Neuronal stem cell (in vitro differentiated cells): Measurements from ENCODE around the gene RMND5A.
"Not testable (repeated sequence)": the region's sequence is repeated elsewhere in the genome, so short reads cannot be mapped to it uniquely, and the experiment has no call there.

ENCODE experiments used
- DNase-seq: peaks from one replicate; pipeline ENCODE4 v3.0.0-alpha.2; 2013; ENCODE audit warnings: low spot score
- H2AFZ ChIP-seq: one replicate; pipeline ENCODE4 v1.6.1; 2013; ENCODE audit warnings: mild to moderate bottlenecking, low read length, inconsistent platforms
- H2AK5ac ChIP-seq: 2 replicates; pipeline ENCODE4 v1.6.1; 2013; ENCODE audit warnings: low read depth, mild to moderate bottlenecking, inconsistent platforms, low read length, moderate library complexity, mixed read lengths
- H2BK120ac ChIP-seq: 2 replicates; pipeline ENCODE4 v1.6.1; 2013; ENCODE audit warnings: low read depth, mild to moderate bottlenecking, inconsistent platforms, low read length, moderate library complexity, mixed read lengths
- H2BK12ac ChIP-seq: one replicate; pipeline ENCODE4 v1.6.1; 2013; ENCODE audit warnings: low read length, inconsistent platforms
- H2BK15ac ChIP-seq: 2 replicates; pipeline ENCODE4 v1.6.1; 2013; ENCODE audit warnings: mild to moderate bottlenecking, low read length, inconsistent platforms, mixed read lengths
- H2BK5ac ChIP-seq: one replicate; pipeline ENCODE4 v1.6.1; 2013; ENCODE audit warnings: inconsistent platforms, mild to moderate bottlenecking, low read length, moderate library complexity
- H3K14ac ChIP-seq: one replicate; pipeline ENCODE4 v1.6.1; 2013; ENCODE audit warnings: low read length, inconsistent platforms
- H3K18ac ChIP-seq: 2 replicates; pipeline ENCODE4 v1.6.1; 2013; ENCODE audit warnings: low read length, inconsistent platforms
- H3K23ac ChIP-seq: 2 replicates; pipeline ENCODE4 v1.6.1; 2013; ENCODE audit warnings: low read depth, mild to moderate bottlenecking, mixed read lengths, low read length, inconsistent platforms; ENCODE audit not compliant: poor library complexity
- H3K27ac ChIP-seq: replicated peaks from 3 replicates; pipeline ENCODE4 v1.5.1; 2013; ENCODE audit warnings: low read length, inconsistent platforms
- H3K27me3 ChIP-seq, 3 experiments: 2 replicates each; pipeline ENCODE4 v1.6.1; 2013; ENCODE audit warnings: low read length in 3 of 3, mild to moderate bottlenecking in 2 of 3, inconsistent platforms in 1 of 3, low read depth in 1 of 3, mixed read lengths in 1 of 3, moderate library complexity in 1 of 3; ENCODE audit not compliant: control insufficient read depth in 3 of 3, insufficient read depth in 3 of 3
- H3K36me3 ChIP-seq, 2 donors: replicated peaks in 1 of 2; 2 replicates each; pipeline ENCODE4 v1.6.1; 2013; ENCODE audit warnings: low read length in 2 of 2; ENCODE audit not compliant: control insufficient read depth in 2 of 2, insufficient read depth in 2 of 2
- H3K4ac ChIP-seq: 2 replicates; pipeline ENCODE4 v1.6.1; 2013; ENCODE audit warnings: inconsistent platforms, mild to moderate bottlenecking, low read length, moderate library complexity
- H3K4me1 ChIP-seq, 2 donors: 1 replicate in 1 of 2; 2 replicates in 1 of 2; pipeline ENCODE4 v1.6.1; 2013; ENCODE audit warnings: low read length in 2 of 2, low read depth in 1 of 2; ENCODE audit not compliant: control insufficient read depth in 2 of 2, insufficient read depth in 1 of 2
- H3K4me2 ChIP-seq: one replicate; pipeline ENCODE4 v1.6.1; 2013; ENCODE audit warnings: mild to moderate bottlenecking, low read length, inconsistent platforms; ENCODE audit not compliant: insufficient read depth, poor library complexity, severe bottlenecking
- H3K4me3 ChIP-seq, 2 donors: 2 replicates each; pipeline ENCODE4 v1.5.1; 2013; ENCODE audit warnings: low read length in 2 of 2, mild to moderate bottlenecking in 2 of 2, inconsistent platforms in 1 of 2, moderate library complexity in 1 of 2
- H3K79me1 ChIP-seq: one replicate; pipeline ENCODE4 v1.6.1; 2013; ENCODE audit warnings: low read depth, mild to moderate bottlenecking, inconsistent platforms, low read length, moderate library complexity
- H3K9ac ChIP-seq: one replicate; pipeline ENCODE4 v1.6.1; 2013; ENCODE audit warnings: mild to moderate bottlenecking, low read depth, low read length, inconsistent platforms; ENCODE audit not compliant: poor library complexity
- H3K9me3 ChIP-seq, 2 donors: replicated peaks in 1 of 2; 2 replicates each; pipeline versions ENCODE3 to v1.6.1; 2013; ENCODE audit warnings: low read length in 2 of 2, mild to moderate bottlenecking in 2 of 2, inconsistent platforms in 1 of 2, low read depth in 1 of 2, mixed read lengths in 1 of 2, moderate library complexity in 1 of 2; ENCODE audit not compliant: control insufficient read depth in 2 of 2, insufficient read depth in 1 of 2
- H4K8ac ChIP-seq: one replicate; pipeline ENCODE4 v1.6.1; 2013; ENCODE audit warnings: low read depth, mild to moderate bottlenecking, inconsistent platforms, low read length, moderate library complexity
- H4K91ac ChIP-seq: one replicate; pipeline ENCODE4 v1.6.1; 2013; ENCODE audit warnings: low read length, low read depth, mild to moderate bottlenecking, inconsistent platforms; ENCODE audit not compliant: poor library complexity
- WGBS, 2 donors: extraction: QIAGEN DNeasy Blood & Tissue Kit; methylation state at CpG; one replicate each; pipeline ENCODE4 v1.1.7; 2013; ENCODE audit warnings: missing lambda C conversion rate in 2 of 2, mixed read lengths in 1 of 2; ENCODE audit not compliant: insufficient read length in 2 of 2, insufficient replicate concordance in 1 of 2; ENCODE audit errors: extremely low coverage in 2 of 2; 5-methylcytosine and 5-hydroxymethylcytosine counted together

The RMND5A gene

DNA sequence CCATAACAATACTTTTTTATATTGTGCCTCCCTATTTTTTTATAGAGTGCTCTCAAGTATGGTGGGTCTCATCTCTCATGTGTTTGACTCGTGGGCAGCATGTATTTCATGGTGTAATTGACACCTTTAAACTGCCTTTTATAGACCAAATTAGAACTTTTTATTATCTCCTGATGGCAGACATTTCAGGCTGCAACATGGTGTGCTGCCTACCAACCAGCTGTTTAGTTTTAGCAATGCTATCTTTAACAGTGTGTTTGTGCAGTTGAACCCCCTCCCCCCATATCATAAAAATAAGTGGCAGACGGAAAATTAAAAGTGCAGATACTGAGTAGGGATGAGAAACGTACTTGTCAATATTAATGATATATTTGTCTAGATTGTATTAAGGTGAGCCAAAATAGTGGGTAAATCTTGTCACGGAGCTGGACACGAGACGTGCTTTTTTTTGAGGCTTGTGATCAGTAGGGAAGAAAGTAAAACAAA, 12.0 kb downstream of the RMND5A start:
- H3K27ac ChIP-seq, H3K27me3 ChIP-seq, H3K14ac ChIP-seq, H3K79me1 ChIP-seq, H2AFZ ChIP-seq, H3K4me3 ChIP-seq, H3K4ac ChIP-seq, H3K23ac ChIP-seq, H2AK5ac ChIP-seq, H3K18ac ChIP-seq, H2BK15ac ChIP-seq, H2BK12ac ChIP-seq, H4K8ac ChIP-seq, H4K91ac ChIP-seq, H3K4me1 ChIP-seq, H3K9ac ChIP-seq, H3K4me2 ChIP-seq, H3K9me3 ChIP-seq, DNase-seq, H2BK5ac ChIP-seq, H3K36me3 ChIP-seq, H2BK120ac ChIP-seq: not testable (repeated sequence)
- no CpG with 5 or more reads among the region's 6 CpGs for WGBS, 2 donors

- H3K14ac ChIP-seq, H2AFZ ChIP-seq, H2BK5ac ChIP-seq, H3K4ac ChIP-seq, H2BK12ac ChIP-seq, H2AK5ac ChIP-seq, H3K4me1 ChIP-seq, H3K4me3 ChIP-seq, H3K36me3 ChIP-seq, H3K18ac ChIP-seq, H4K8ac ChIP-seq, H3K9me3 ChIP-seq, H3K27me3 ChIP-seq, H3K4me2 ChIP-seq, H2BK120ac ChIP-seq, H3K23ac ChIP-seq, H3K27ac ChIP-seq, H2BK15ac ChIP-seq, H3K9ac ChIP-seq, DNase-seq, H4K91ac ChIP-seq, H3K79me1 ChIP-seq: not testable (repeated sequence)
These were observed 12.7 kb downstream of the RMND5A start for GRCh38 chr2:86732837-86733236.

DNA sequence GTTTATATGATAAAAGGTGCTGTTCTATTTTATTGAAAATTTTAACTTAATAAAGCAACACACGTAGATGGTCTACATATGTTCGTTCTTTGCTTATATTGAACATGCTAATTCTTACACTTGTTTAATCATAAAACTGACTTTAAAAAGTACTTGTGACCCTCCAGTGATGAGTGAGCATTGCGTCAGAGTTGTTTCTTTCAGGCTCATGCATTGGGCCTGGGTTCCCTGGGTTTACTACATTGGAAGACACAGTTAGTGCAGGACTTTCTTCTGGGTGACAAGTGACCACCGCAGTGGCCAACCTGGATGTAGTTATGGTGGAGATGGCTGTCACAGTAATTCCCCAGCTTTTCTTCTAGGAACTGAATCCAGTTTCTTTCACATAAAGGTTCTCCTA, 13.4 kb downstream of the RMND5A start:
- H2AK5ac ChIP-seq, H3K4ac ChIP-seq, H3K14ac ChIP-seq, H3K4me2 ChIP-seq, H2BK12ac ChIP-seq, H3K27ac ChIP-seq, H3K79me1 ChIP-seq, H3K23ac ChIP-seq, H4K91ac ChIP-seq, H2BK15ac ChIP-seq, H3K9ac ChIP-seq, H2BK120ac ChIP-seq, H2BK5ac ChIP-seq, H3K18ac ChIP-seq, H2AFZ ChIP-seq, DNase-seq, H3K9me3 ChIP-seq, H3K36me3 ChIP-seq, H3K4me3 ChIP-seq, H3K27me3 ChIP-seq, H4K8ac ChIP-seq, H3K4me1 ChIP-seq: not testable (repeated sequence)
- WGBS, 2 donors = no CpG with 5 or more reads among the region's 4 CpGs

DNA sequence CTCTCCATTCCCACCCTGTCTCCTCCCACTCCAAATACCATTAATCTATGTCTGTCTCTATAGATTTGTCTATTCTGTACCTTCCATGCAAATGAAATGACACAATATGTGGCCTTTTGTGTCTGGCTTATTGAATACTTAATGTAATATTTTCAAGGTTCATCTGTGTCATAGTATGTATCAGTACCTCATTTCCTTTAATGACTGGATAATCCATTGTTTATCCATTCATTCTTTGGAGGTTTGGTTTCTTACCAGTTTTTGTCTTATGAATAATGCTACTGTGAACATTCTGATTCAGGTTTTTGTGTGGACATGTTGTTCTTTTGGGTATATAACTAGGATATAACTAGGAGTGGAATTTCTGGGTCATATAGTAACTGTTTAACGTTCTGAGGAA, 14.8 kb downstream of the RMND5A start:
- H2BK120ac ChIP-seq, H4K8ac ChIP-seq, H3K9me3 ChIP-seq, H2BK5ac ChIP-seq, H2AFZ ChIP-seq, DNase-seq, H3K14ac ChIP-seq, H3K23ac ChIP-seq, H3K4me3 ChIP-seq, H2BK15ac ChIP-seq, H2BK12ac ChIP-seq, H3K4me2 ChIP-seq, H2AK5ac ChIP-seq, H3K18ac ChIP-seq, H3K27ac ChIP-seq, H3K27me3 ChIP-seq, H3K4ac ChIP-seq, H3K79me1 ChIP-seq, H3K9ac ChIP-seq, H3K4me1 ChIP-seq, H3K36me3 ChIP-seq, H4K91ac ChIP-seq: not testable (repeated sequence)
- WGBS, 2 donors = no CpG with 5 or more reads among the region's 1 CpG
